ENCODE measurements around the gene PRSS35.
"Not testable (repeated sequence)": the region's sequence is repeated elsewhere in the genome, so short reads cannot be mapped to it uniquely, and the experiment has no call there.

PRSS35 gene

DNA sequence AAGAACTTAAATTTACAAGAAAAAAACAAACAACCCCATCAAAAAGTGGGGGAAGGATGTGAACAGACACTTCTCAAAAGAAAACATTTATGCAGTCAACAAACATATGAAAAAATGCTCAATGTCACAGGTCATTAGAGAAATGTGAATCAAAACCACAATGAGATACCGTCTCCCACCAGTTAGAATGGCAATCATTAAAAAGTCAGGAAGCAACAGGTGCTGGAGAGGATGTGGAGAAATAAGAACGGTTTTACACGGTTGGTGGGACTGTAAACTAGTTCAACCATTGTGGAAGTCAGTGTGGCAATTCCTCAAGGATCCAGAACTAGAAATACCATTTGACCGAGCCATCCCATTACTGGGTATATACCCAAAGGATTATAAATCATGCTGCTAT, 39.4 kb downstream of the PRSS35 start:
- DNase-seq; H3K4me3 Mint-ChIP-seq; H3K9me3 Mint-ChIP-seq; H3K27ac Mint-ChIP-seq; H3K4me1 Mint-ChIP-seq (ENCODE audit: low read depth); H3K36me3 Mint-ChIP-seq (ENCODE audit: low read depth): not testable (repeated sequence)
- peaks cover 15% of the 10 kb centered on the region for H3K27me3 Mint-ChIP-seq

DNA sequence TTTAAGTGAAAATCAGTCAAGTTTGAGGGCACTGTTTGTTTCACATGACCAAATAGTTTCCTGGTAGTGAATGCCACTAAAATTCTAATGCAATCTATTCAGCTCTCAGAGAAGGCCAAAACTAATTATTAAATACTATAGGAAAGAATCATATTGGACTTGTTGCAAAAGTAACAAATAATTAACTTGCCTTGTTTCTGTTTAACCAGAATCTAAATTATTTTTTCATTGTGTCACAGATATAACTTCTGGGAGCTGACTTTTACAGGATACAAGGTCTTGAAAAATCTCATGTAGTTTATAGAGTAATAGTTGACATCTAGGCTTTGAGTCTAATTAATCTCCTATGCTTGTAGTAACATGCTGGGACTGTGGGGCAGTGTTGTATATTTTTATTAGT, 44.5 kb downstream of the PRSS35 start:
- no peak overlapping the region for H3K27ac Mint-ChIP-seq
- H3K4me1 Mint-ChIP-seq (ENCODE audit: low read depth): no peaks in the 10 kb centered on the region
- H3K9me3 Mint-ChIP-seq: no peaks in the 10 kb centered on the region
- H3K36me3 Mint-ChIP-seq (ENCODE audit: low read depth): no peaks in the 10 kb centered on the region
- no peak overlapping the region for H3K4me3 Mint-ChIP-seq
- H3K27me3 Mint-ChIP-seq: peaks cover 2% of the 10 kb centered on the region
- DNase-seq: no peak

DNA sequence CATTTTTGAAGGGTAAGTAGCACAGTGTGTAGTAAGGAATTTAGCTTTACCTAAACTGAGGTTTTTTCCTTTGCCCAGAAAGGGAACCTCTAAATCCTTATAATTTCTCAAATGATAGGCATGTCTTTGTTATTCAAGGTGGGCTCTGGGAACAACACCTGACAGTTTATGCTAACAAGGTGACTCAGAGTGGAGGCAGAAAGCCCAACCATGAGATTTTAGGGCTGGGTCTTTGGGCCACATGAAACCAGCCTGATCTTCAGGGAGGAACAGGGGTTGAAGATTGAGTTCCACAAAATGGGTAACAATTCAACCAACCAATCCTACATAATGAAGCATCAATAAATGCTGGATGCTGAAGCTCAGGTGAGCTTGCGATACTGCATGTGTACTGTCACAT, 46.6 kb downstream of the PRSS35 start:
- Mint-ChIP-seq H3K36me3 (ENCODE audit: low read depth) (no peaks in the 10 kb centered on the region), H3K9me3 (no peaks in the 10 kb centered on the region), H3K27me3 (peaks cover 2% of the 10 kb centered on the region), H3K4me1 (ENCODE audit: low read depth) (no peaks in the 10 kb centered on the region), H3K27ac (no peak overlapping the region), H3K4me3 (no peak overlapping the region)
- no peak for DNase-seq

DNA sequence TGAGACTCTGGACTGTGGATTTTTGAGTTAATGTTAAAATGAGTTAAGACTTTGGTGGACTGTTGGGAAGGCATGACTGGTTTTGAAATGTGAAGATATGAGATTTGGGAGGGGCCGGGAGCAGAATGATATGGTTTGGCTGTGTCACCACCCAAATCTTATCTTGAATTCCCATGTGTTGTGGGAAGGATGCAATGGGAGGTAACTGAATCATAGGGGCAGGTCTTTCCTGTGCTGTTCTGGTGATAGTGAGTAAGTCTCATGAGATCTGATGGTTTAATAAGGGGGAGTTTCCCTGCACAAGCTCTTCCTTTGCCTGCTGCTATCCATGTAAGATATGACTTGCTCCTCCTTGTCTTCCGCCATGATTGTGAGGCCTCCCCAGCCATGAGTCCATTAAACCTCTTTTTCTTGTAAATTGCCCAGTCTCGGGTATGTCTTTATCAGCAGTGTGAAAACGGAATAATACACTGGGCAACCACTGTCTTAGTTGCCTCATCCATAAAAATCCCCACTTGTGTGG, 59.4 kb downstream of the PRSS35 start:
- H3K27me3 Mint-ChIP-seq; H3K36me3 Mint-ChIP-seq (ENCODE audit: low read depth); H3K9me3 Mint-ChIP-seq; H3K27ac Mint-ChIP-seq; H3K4me1 Mint-ChIP-seq (ENCODE audit: low read depth); DNase-seq; H3K4me3 Mint-ChIP-seq: not testable (repeated sequence)

DNA sequence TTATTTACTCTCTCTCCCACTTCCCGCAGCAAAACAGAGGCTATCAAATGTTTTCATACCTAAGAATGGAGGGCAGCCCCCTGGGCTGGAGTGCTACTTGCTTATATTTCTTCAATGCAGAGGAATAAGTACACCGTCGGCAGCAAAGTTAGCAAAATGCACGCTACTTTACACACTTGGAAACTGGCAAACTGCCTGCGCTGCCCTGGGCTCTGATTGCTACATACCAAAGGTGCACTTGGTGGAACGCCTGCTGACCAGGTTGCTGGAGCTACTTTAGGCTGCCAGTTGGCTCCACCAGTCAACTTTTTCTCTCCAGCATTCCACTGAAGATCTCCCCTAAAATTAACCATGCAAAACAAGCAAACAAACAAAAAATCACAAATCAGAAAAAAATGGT, 62.4 kb downstream of the PRSS35 start:
- Mint-ChIP-seq H3K4me1 (ENCODE audit: low read depth) (no peaks in the 10 kb centered on the region), H3K27ac (no peak overlapping the region), H3K27me3 (peaks cover 7% of the 10 kb centered on the region), H3K9me3 (no peaks in the 10 kb centered on the region), H3K36me3 (ENCODE audit: low read depth) (no peaks in the 10 kb centered on the region), H3K4me3 (no peak overlapping the region)
- no peak for DNase-seq
